ENCODE measurements around the gene RRP1B. TPM values are rescaled to one million over a fixed set of nuclear protein-coding genes. Genes with fewer than 3 reads are reported as not detected.

The RRP1B gene
- total RNA-seq, 1 donor from 2014 or later, result 43.3 TPM

DNA sequence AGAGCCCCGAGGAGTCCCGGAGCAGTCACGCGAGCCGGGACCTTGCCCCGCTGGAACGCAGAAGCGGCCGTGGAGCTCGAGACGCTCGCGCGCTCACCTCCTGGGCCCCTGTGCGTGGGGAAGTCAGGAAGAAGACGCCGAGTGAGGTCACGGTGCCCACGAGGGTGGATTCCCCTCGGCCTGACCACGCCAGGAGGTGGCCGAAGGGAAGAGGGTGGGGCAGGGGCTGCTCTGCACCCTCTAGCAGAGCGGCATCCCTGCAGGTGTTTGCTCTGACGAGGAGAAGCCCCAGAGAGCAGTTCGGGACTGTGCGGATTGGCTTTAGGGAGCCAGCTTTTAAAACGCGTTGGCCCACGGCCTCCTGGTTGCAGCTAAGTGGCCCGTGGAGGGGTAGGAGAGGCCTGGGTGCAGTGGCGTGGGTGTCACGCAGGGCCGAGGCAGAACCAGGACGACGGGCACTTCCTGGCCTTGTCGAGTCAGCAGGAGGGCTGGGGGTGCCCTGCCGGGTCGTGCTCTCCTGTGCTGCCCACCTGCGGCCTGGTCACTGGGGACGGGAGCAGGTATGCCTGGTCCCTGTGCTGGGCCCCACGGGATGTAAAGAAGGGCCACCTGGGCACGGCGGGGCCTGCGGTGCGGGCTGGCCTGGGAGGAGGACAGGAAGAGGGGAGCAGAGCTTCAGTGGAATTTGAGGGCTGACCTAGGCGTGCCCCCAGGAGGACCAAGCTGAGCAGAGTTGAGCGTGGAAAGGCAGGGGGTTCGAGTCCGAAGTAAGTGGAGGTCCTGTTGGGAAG is 60.6 kb downstream of the RRP1B start:
- DNase-seq (ENCODE audit: extremely low spot score, unreplicated experiment), result no peak
- peak overlapping the region; percentile 85 for H3K4me3 Mint-ChIP-seq
- H3K36me3 Mint-ChIP-seq, result no peaks in the 10 kb centered on the region
- TF ChIP-seq CTCF (conservative IDR thresholded peaks at IDR 0.05), result no peak
- H3K4me1 Mint-ChIP-seq (ENCODE audit: unreplicated experiment), result peaks cover 9% of the 10 kb centered on the region
- H3K9me3 Mint-ChIP-seq, result no peaks in the 10 kb centered on the region
- no peaks in the 10 kb centered on the region for H3K27me3 Mint-ChIP-seq
- peak overlapping the region; percentile 74 for H3K27ac Mint-ChIP-seq

DNA sequence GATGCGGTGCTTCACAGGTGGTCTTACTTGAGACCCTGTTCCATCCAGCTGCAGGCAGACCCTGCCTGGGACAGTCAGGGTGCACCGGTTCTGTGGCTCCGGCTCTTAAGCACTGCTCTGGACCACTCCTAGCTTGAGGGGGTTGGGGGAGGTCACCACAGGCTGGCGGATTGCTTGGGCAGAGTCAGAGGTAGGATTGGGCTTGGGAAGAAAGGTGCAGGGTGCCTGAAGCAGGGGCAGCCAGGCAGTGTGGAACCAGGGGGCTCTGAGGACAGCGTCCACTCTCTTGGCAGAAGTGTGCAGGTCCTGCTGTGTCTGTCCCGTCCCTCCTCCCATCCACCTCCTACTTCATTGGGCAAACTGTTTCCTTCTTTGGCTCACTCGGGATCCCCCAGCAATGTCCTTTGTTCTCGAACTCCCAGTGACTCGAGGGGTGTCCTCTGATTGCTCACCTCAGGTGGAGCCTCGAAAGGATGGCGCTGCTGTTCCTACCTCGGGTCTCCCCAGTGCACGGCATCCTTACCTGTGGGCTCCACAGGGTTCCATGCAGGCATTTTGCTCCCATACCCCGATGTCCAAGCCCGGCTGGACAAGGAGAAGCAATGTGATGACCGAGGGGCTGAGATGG is 61.3 kb downstream of the RRP1B start:
- H3K4me3 Mint-ChIP-seq, result peak overlapping the region; percentile 85
- H3K27me3 Mint-ChIP-seq, result no peaks in the 10 kb centered on the region
- DNase-seq (ENCODE audit: extremely low spot score, unreplicated experiment), result no peak
- H3K4me1 Mint-ChIP-seq (ENCODE audit: unreplicated experiment), result peaks cover 9% of the 10 kb centered on the region
- no peak for TF ChIP-seq CTCF (conservative IDR thresholded peaks at IDR 0.05)
- H3K9me3 Mint-ChIP-seq, result no peaks in the 10 kb centered on the region
- peak overlapping the region; percentile 74 for H3K27ac Mint-ChIP-seq
- no peaks in the 10 kb centered on the region for H3K36me3 Mint-ChIP-seq

DNA sequence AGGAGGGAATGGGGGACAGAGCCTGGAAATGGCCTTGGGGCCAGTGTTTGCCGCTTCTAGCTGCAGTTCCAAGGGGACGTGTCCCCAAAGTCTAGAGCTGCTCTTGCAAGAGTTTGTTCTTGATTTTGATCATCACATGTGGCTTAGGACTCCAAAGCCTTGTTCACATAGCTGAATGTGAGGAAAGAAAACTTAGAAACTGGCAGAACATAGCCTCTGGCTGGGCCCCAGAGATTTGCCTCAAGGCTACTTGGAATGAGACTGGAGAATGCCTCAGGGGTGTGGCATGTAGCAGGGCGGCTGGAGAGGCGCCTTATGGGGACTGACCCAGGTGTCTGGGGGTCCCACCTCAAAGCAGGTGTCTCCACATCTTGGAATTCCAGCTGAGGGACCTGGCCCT is 61.8 kb downstream of the RRP1B start:
- no peaks in the 10 kb centered on the region for H3K27me3 Mint-ChIP-seq
- peak overlapping the region; percentile 74 for H3K27ac Mint-ChIP-seq
- H3K4me3 Mint-ChIP-seq, result peak overlapping the region; percentile 85
- no peaks in the 10 kb centered on the region for H3K9me3 Mint-ChIP-seq
- DNase-seq (ENCODE audit: extremely low spot score, unreplicated experiment), result no peak
- peaks cover 13% of the 10 kb centered on the region for H3K4me1 Mint-ChIP-seq (ENCODE audit: unreplicated experiment)
- H3K36me3 Mint-ChIP-seq, result peaks cover 4% of the 10 kb centered on the region
- no peak for TF ChIP-seq CTCF (conservative IDR thresholded peaks at IDR 0.05)

DNA sequence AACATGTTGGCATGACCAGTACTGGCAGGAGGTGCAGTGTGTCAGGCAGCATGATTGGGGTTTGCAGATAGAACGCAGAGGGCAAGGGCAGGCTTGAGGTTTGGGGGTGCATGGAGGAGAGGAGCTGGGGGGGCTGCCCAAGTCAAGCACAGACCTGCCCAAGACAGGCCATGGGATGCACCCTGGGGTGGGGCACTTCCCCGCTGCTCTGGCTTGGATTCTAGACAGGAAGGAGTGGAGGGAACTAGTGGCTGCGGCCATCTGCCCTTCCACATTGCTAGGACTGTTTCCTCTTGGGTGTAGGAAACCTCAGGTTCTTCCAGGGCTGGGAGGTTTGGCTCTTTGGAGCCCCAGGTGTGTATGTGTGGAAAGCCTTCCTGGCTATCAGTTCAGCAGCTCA is 62.6 kb downstream of the RRP1B start:
- peak overlapping the region; percentile 39 for H3K27ac Mint-ChIP-seq
- peaks cover 17% of the 10 kb centered on the region for H3K4me1 Mint-ChIP-seq (ENCODE audit: unreplicated experiment)
- no peak for DNase-seq (ENCODE audit: extremely low spot score, unreplicated experiment)
- no peaks in the 10 kb centered on the region for H3K27me3 Mint-ChIP-seq
- peak overlapping the region; percentile 67 for H3K4me3 Mint-ChIP-seq
- no peak for TF ChIP-seq CTCF (conservative IDR thresholded peaks at IDR 0.05)
- H3K36me3 Mint-ChIP-seq, result peaks cover 4% of the 10 kb centered on the region
- no peaks in the 10 kb centered on the region for H3K9me3 Mint-ChIP-seq

GRCh38 chr21:43723648-43724047 is 64.3 kb downstream of the RRP1B start:
- DNase-seq (ENCODE audit: extremely low spot score, unreplicated experiment), result no peak
- Mint-ChIP-seq H3K9me3 (no peaks in the 10 kb centered on the region), H3K27ac (no peak overlapping the region), H3K4me1 (ENCODE audit: unreplicated experiment) (peaks cover 33% of the 10 kb centered on the region), H3K27me3 (no peaks in the 10 kb centered on the region), H3K36me3 (peaks cover 4% of the 10 kb centered on the region), H3K4me3 (no peak overlapping the region)
- TF ChIP-seq CTCF (conservative IDR thresholded peaks at IDR 0.05), result no peak
